Activated T-cell treated with anti-CD3 and anti-CD28 coated beads, Interleukin-2, amount 50 U/mL, for 24 hours (primary cell): ENCODE results near the gene HHLA2.
"Not testable (repeated sequence)": the region's sequence is repeated elsewhere in the genome, so short reads cannot be mapped to it uniquely, and the experiment has no call there.

Experiments
- DNase-seq: peaks from one replicate; pipeline ENCODE4 v3.0.0-alpha.2; 2020
- H3K27ac Mint-ChIP-seq: 2 replicates; pipeline ENCODE4 v1.8.0; 2020; ENCODE audit warnings: mild to moderate bottlenecking, mixed read lengths
- H3K27me3 Mint-ChIP-seq: 2 replicates; pipeline ENCODE4 v1.8.0; 2020; ENCODE audit warnings: mixed read lengths
- H3K36me3 Mint-ChIP-seq: 2 replicates; pipeline ENCODE4 v1.8.0; 2020; ENCODE audit warnings: low read depth, mixed read lengths
- H3K4me1 Mint-ChIP-seq: 2 replicates; pipeline ENCODE4 v1.8.0; 2020; ENCODE audit warnings: low read depth, mixed read lengths
- H3K4me3 Mint-ChIP-seq: 2 replicates; pipeline ENCODE4 v1.8.0; 2020; ENCODE audit warnings: mild to moderate bottlenecking, moderate library complexity, mixed read lengths
- H3K9me3 Mint-ChIP-seq: 2 replicates; pipeline ENCODE4 v1.8.0; 2020; ENCODE audit warnings: mixed read lengths

The HHLA2 gene, protein sequence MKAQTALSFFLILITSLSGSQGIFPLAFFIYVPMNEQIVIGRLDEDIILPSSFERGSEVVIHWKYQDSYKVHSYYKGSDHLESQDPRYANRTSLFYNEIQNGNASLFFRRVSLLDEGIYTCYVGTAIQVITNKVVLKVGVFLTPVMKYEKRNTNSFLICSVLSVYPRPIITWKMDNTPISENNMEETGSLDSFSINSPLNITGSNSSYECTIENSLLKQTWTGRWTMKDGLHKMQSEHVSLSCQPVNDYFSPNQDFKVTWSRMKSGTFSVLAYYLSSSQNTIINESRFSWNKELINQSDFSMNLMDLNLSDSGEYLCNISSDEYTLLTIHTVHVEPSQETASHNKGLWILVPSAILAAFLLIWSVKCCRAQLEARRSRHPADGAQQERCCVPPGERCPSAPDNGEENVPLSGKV

GRCh38 chr3:108296239-108296638 is at the start of gene HHLA2:
HHLA2 (plus strand) TSS chr3:108296548; CDS start chr3:108351814, 55,266 bp downstream.
- no peak for DNase-seq
- H3K36me3 Mint-ChIP-seq = no peaks in the 10 kb centered on the region
- H3K27me3 Mint-ChIP-seq = no peaks in the 10 kb centered on the region
- no peaks in the 10 kb centered on the region for H3K9me3 Mint-ChIP-seq
- H3K4me3 Mint-ChIP-seq = no peak within 1 kb of the TSS
- peaks cover 66% of the 10 kb centered on the region for H3K4me1 Mint-ChIP-seq
- peak within 1 kb of the TSS; percentile 75 for H3K27ac Mint-ChIP-seq

DNA sequence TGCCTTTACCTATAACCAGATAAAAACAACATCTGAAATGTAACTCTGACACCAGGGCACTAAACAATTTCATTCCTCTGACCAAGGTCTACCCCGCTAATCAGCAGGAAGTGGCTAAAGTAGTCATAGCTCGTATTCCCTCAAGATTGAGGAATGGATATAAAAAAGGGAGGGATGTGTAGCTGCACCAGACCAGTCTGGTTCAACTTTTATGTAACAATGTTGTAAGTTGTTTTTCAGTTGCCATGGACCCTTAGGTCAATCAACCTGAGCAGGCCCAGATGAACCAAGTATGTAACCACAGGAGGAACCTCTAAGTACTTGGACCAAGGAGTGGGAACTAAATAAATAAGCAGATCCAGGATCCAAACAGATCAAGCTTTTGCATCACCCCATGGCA is 45.7 kb upstream of the HHLA2 start:
- Mint-ChIP-seq H3K27me3 (peaks cover 4% of the 10 kb centered on the region), H3K9me3 (no peaks in the 10 kb centered on the region), H3K36me3 (no peaks in the 10 kb centered on the region), H3K4me3 (no peak overlapping the region), H3K4me1 (peaks cover 18% of the 10 kb centered on the region), H3K27ac (no peak overlapping the region)
- no peak for DNase-seq

DNA sequence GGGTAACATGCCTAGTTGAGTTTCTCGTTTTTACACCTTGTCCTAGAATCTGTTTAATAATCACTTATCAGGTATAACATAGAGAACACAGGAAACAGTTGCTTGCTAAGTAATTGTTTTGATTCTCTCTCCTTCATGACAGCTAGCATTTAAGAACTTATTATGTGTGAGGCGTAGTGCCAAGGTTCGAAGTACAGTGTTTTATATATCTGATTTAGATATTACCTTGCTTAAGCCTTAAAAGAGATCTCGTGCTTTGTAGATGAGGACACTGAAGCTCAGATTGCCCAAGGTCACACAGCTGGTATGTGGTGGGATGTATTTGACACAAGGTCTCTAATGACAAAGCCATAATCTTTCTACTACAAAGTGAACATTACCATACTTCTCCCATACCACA is 45.1 kb upstream of the HHLA2 start:
- Mint-ChIP-seq H3K36me3 (no peaks in the 10 kb centered on the region), H3K9me3 (no peaks in the 10 kb centered on the region), H3K4me1 (peaks cover 14% of the 10 kb centered on the region), H3K27me3 (peaks cover 4% of the 10 kb centered on the region), H3K27ac (no peak overlapping the region), H3K4me3 (no peak overlapping the region)
- no peak for DNase-seq

GRCh38 chr3:108251844-108252243 is 44.5 kb upstream of the HHLA2 start:
- Mint-ChIP-seq H3K36me3 (no peaks in the 10 kb centered on the region), H3K27me3 (peaks cover 4% of the 10 kb centered on the region), H3K27ac (no peak overlapping the region), H3K9me3 (no peaks in the 10 kb centered on the region), H3K4me1 (peaks cover 9% of the 10 kb centered on the region), H3K4me3 (no peak overlapping the region)
- no peak for DNase-seq

DNA sequence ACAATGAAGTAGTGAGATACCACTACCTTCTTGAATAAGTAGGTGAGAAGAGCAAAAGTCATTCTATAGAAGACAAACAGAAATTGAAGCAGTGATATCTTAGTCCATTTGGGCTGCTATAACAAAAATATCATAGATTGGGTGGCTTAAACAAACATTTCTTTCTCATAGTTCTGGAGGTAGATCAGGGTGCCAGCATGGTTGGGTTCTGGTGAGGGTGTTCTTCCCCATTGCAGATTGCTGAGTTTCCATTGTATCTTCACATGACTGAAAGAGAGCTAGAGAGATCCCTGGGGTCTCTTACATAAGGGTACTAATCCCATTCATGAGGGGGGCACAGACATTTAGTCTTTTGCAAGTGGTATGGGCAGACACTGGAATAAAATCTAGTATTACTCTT is 41.2 kb upstream of the HHLA2 start:
- H3K27me3 Mint-ChIP-seq = peaks cover 4% of the 10 kb centered on the region
- no peak for DNase-seq
- H3K4me3 Mint-ChIP-seq = no peak overlapping the region
- H3K36me3 Mint-ChIP-seq = no peaks in the 10 kb centered on the region
- no peaks in the 10 kb centered on the region for H3K9me3 Mint-ChIP-seq
- H3K4me1 Mint-ChIP-seq = peaks cover 3% of the 10 kb centered on the region
- H3K27ac Mint-ChIP-seq = no peak overlapping the region

DNA sequence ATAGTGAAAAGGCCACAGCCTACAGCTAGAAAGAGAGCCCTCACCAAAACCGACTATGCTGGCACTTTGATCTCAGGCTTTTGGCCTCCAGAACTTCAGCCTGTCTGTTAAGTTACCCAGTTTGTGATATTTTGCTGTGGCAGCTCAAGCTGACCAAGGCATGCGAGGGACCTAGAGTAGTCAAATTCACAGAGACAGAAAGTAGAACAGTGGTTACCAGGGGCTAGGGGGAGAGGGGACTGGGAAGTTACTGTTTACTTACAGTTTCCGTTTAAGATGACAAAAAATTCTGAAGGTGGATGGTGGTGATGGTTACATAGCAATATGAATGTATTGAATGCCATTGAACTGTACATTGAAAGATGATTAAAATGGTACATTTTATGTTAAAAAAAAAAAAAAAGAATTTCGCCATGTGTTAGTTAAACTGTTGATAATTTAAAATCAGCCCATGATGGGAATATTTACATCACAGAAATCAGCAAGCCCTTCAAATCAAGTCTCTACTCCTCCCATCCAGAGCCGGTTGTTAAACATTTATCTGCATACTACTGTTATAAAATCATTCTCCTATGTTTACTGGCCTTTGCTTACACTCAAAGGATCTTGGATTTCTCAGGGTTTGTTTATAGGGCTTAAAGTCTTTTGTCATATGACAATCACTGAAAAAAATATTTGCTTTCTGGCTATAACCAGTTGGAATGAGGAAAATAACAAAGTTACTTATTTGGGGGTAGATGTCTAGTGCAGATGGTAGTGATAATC is 31.6 kb upstream of the HHLA2 start:
- DNase-seq, H3K4me1 Mint-ChIP-seq, H3K36me3 Mint-ChIP-seq, H3K4me3 Mint-ChIP-seq, H3K27me3 Mint-ChIP-seq: not testable (repeated sequence)
- Mint-ChIP-seq H3K27ac (peak overlapping the region; percentile 16), H3K9me3 (peaks cover 17% of the 10 kb centered on the region)

DNA sequence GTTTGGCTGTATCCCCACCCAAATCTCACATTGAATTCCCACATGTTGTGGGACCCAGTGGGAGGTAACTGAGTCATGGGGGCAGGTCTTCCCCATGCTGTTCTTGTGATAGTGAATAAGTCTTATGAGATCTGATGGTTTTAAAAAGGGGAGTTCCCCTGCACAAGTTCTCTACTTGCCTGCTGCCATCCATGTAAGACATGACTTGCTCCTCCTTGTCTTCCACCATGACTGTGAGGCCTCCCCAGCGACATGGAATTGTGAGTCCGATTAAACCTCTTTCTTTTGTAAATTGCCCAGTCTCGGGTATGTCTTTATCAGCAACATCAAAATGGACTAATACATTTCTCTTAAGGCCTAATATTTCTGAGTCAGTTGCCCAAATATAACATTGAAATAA is 28.1 kb upstream of the HHLA2 start:
- DNase-seq, H3K27ac Mint-ChIP-seq, H3K36me3 Mint-ChIP-seq, H3K4me1 Mint-ChIP-seq, H3K27me3 Mint-ChIP-seq, H3K4me3 Mint-ChIP-seq: not testable (repeated sequence)
- peaks cover 17% of the 10 kb centered on the region for H3K9me3 Mint-ChIP-seq

GRCh38 chr3:108271626-108272025 is 24.7 kb upstream of the HHLA2 start:
- DNase-seq = no peak
- Mint-ChIP-seq H3K4me3 (no peak overlapping the region), H3K9me3 (peaks cover 17% of the 10 kb centered on the region), H3K27me3 (no peaks in the 10 kb centered on the region), H3K4me1 (no peaks in the 10 kb centered on the region), H3K36me3 (no peaks in the 10 kb centered on the region), H3K27ac (no peak overlapping the region)

DNA sequence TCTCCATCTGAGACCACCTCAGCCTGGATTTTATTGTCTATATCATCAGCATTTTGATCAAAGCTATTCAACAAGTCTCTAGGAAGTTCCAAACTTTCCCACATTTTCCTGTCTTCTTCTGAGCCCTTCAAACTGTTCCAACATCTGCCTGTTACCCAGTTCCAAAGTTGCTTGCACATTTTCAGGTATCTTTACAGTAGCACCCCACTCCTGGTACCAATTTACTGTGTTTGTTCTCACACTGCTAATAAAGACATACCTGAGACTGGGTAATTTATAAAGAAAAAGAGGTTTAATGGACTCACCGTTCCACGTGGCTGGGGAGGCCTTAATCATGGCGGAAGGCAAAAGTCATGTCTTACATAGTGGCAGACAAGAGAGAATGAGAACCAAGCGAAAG is 17.3 kb upstream of the HHLA2 start:
- not testable (repeated sequence) for H3K4me3 Mint-ChIP-seq, H3K4me1 Mint-ChIP-seq, H3K36me3 Mint-ChIP-seq, H3K27ac Mint-ChIP-seq, H3K9me3 Mint-ChIP-seq, H3K27me3 Mint-ChIP-seq, DNase-seq

GRCh38 chr3:108280476-108280875 is 15.9 kb upstream of the HHLA2 start:
- no peak for DNase-seq
- peaks cover 11% of the 10 kb centered on the region for H3K4me1 Mint-ChIP-seq

DNA sequence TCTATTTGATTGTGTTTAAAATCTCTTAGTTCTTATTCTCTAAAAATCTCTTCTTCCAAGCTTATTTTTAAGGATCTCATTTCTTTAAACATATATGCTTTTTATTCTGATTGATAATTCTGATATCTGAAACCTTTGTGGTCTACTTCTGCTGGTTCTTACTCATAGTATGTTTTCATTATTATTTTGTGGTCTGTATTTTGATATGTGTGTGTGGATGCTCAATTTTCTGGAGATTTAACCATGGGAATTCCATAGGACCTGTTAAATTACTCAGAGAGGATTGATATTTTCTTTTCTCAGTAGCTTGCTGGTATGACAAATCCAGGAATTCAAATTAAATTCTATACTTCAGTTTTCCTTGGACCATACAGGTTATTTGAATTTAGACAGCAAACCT is 14.7 kb upstream of the HHLA2 start:
- H3K27ac Mint-ChIP-seq = no peak overlapping the region
- peaks cover 10% of the 10 kb centered on the region for H3K36me3 Mint-ChIP-seq

More at GRCh38 chr3:108280476-108280875, 15.9 kb upstream of the HHLA2 start:
- H3K36me3 Mint-ChIP-seq = peaks cover 10% of the 10 kb centered on the region
- no peak overlapping the region for H3K4me3 Mint-ChIP-seq
- H3K9me3 Mint-ChIP-seq = peaks cover 10% of the 10 kb centered on the region
- H3K27me3 Mint-ChIP-seq = no peaks in the 10 kb centered on the region
- no peak overlapping the region for H3K27ac Mint-ChIP-seq

DNA sequence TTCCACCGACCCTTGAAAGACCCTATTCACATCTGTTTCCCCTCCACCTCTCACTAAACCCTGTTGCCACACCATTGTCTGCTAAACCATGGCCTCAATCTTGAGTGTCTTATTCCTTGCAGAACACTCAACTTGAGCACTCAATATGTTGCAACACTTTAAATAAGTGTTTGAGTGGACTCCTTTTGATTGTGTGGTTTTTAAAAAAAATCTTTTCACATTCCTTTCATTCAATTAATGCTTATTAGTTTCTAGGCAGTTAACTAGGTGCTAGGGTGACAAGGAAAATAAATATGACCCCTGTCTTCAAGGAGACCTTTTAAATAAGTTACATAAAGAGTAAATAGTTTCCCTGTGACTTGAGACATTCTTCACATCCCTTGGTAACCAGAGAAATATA is 13.3 kb upstream of the HHLA2 start:
- H3K36me3 Mint-ChIP-seq = peaks cover 6% of the 10 kb centered on the region
- no peaks in the 10 kb centered on the region for H3K27me3 Mint-ChIP-seq
- peaks cover 6% of the 10 kb centered on the region for H3K9me3 Mint-ChIP-seq
- H3K4me3 Mint-ChIP-seq = no peak overlapping the region
- H3K27ac Mint-ChIP-seq = no peak overlapping the region
- DNase-seq = no peak
- H3K4me1 Mint-ChIP-seq = peaks cover 27% of the 10 kb centered on the region

More for the DNA sequence above, 14.7 kb upstream of the HHLA2 start:
- Mint-ChIP-seq H3K4me1 (peaks cover 15% of the 10 kb centered on the region), H3K9me3 (peaks cover 13% of the 10 kb centered on the region), H3K4me3 (no peak overlapping the region), H3K27me3 (no peaks in the 10 kb centered on the region)
- DNase-seq = no peak

DNA sequence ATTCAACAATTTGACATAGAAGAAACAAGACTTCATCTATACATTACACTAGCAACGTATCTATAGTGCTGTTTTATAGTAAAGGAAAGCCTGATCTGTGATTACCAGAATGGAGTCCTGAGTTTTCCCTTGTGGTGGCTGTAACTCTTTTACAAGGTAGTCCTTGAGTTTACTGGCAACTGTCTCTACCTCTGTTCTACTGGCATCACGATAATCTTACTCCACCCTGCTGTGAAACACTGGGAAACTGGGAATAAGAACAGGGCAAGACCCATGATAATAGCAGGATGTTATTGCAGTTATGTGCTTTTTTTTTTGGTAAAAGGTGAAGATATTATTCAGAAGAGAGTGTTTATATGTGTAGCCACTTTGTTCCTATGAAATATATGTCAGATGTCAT is 12.4 kb upstream of the HHLA2 start:
- DNase-seq = no peak
- Mint-ChIP-seq H3K36me3 (peaks cover 2% of the 10 kb centered on the region), H3K4me1 (peaks cover 30% of the 10 kb centered on the region), H3K27me3 (no peaks in the 10 kb centered on the region), H3K9me3 (peaks cover 3% of the 10 kb centered on the region), H3K4me3 (no peak overlapping the region), H3K27ac (no peak overlapping the region)

GRCh38 chr3:108285176-108285575 is 11.2 kb upstream of the HHLA2 start:
- Mint-ChIP-seq H3K36me3 (no peaks in the 10 kb centered on the region), H3K27ac (no peak overlapping the region), H3K4me3 (no peak overlapping the region), H3K4me1 (peaks cover 30% of the 10 kb centered on the region), H3K27me3 (no peaks in the 10 kb centered on the region), H3K9me3 (peaks cover 3% of the 10 kb centered on the region)
- DNase-seq = no peak

- Mint-ChIP-seq H3K27me3 (no peaks in the 10 kb centered on the region), H3K4me3 (no peak overlapping the region), H3K36me3 (no peaks in the 10 kb centered on the region), H3K4me1 (peaks cover 31% of the 10 kb centered on the region), H3K9me3 (peaks cover 3% of the 10 kb centered on the region), H3K27ac (peak overlapping the region; percentile 79)
- no peak for DNase-seq
These were observed 9.2 kb upstream of the HHLA2 start for GRCh38 chr3:108287146-108287545.
